ENCODE data around the gene CSMD2. TPM values are rescaled to one million over a fixed set of nuclear protein-coding genes. Genes with fewer than 3 reads are reported as not detected.
A peak's percentile ranks its signal among the peaks of the same experiment; 100 is the strongest.

The CSMD2 gene
- total RNA-seq, 1 experiment from 2014 or later = 2.8 TPM

- H3K27ac ChIP-seq (ENCODE audit: low read depth, low read length, poor library complexity, severe bottlenecking) = no peak overlapping the region
- ChIA-PET POLR2A (ENCODE audit: low non-redundant PET) (no interaction called here), CTCF (no interaction called here)
- H3K4me1 ChIP-seq (ENCODE audit: insufficient read depth, low read length, poor library complexity, severe bottlenecking) = no peaks in the 10 kb centered on the region
- TF ChIP-seq, protein P1, sequence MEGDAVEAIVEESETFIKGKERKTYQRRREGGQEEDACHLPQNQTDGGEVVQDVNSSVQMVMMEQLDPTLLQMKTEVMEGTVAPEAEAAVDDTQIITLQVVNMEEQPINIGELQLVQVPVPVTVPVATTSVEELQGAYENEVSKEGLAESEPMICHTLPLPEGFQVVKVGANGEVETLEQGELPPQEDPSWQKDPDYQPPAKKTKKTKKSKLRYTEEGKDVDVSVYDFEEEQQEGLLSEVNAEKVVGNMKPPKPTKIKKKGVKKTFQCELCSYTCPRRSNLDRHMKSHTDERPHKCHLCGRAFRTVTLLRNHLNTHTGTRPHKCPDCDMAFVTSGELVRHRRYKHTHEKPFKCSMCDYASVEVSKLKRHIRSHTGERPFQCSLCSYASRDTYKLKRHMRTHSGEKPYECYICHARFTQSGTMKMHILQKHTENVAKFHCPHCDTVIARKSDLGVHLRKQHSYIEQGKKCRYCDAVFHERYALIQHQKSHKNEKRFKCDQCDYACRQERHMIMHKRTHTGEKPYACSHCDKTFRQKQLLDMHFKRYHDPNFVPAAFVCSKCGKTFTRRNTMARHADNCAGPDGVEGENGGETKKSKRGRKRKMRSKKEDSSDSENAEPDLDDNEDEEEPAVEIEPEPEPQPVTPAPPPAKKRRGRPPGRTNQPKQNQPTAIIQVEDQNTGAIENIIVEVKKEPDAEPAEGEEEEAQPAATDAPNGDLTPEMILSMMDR (conservative IDR thresholded peaks at IDR 0.05; ENCODE audit: low read depth, low read length) = peak; percentile 46
- TF ChIP-seq EZH2 (IDR thresholded peaks at IDR 0.05; ENCODE audit: borderline replicate concordance, low read depth, low read length, poor library complexity, severe bottlenecking) = no peak
- H3K36me3 ChIP-seq (ENCODE audit: insufficient read depth, low read length, poor library complexity, severe bottlenecking) = no peaks in the 10 kb centered on the region
- H3K9me3 ChIP-seq (ENCODE audit: low read depth, low read length, poor library complexity, severe bottlenecking) = peaks cover 14% of the 10 kb centered on the region
- intact Hi-C loops (cut with micrococcal nuclease; ENCODE audit: unreplicated experiment) = loop anchor here (2.0 to 5.0 kb wide), 2 partner anchors 49 to 483 kb away; no protein-coding TSS in a partner anchor
- no TSS peak for BruUV-seq (replicated peaks)
- H3K27me3 ChIP-seq (replicated peaks; ENCODE audit: insufficient read depth, low read depth, low read length, poor library complexity) = no peaks in the 10 kb centered on the region
- H3K4me3 ChIP-seq (ENCODE audit: low read depth, low read length, poor library complexity, severe bottlenecking) = no peak overlapping the region
- peak; percentile 39 for DNase-seq (ENCODE audit: low spot score)
Observed at GRCh38 chr1:34113887-34114286, 51.1 kb downstream of the CSMD2 start.

DNA sequence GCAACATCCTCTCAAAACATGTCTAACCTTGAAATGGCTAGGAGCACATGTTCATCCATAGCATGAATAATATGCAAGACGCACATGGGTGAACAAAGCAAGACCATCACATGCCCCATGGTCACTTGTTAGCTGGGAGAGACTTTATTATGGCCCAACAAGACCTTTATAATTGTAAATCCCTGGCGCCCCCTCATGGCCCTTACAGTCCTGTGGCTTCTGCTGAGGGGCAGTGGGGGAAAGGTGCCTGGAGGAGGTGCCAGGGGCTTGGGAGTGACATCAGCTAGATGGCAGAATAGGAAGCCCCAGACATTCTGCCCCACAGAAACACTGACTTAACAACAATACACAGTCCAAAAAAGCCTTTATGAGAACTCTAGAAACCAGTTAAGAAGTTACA, 51.7 kb downstream of the CSMD2 start:
- intact Hi-C loops (cut with micrococcal nuclease; ENCODE audit: unreplicated experiment) = loop anchor here (5.0 kb wide), 1 partner anchor 484 kb away; no protein-coding TSS in a partner anchor
- Histone ChIP-seq H3K27me3 (replicated peaks; ENCODE audit: insufficient read depth, low read depth, low read length, poor library complexity) (no peaks in the 10 kb centered on the region), H3K27ac (ENCODE audit: low read depth, low read length, poor library complexity, severe bottlenecking) (no peak overlapping the region), H3K4me1 (ENCODE audit: insufficient read depth, low read length, poor library complexity, severe bottlenecking) (no peaks in the 10 kb centered on the region), H3K4me3 (ENCODE audit: low read depth, low read length, poor library complexity, severe bottlenecking) (no peak overlapping the region), H3K9me3 (ENCODE audit: low read depth, low read length, poor library complexity, severe bottlenecking) (peaks cover 9% of the 10 kb centered on the region), H3K36me3 (ENCODE audit: insufficient read depth, low read length, poor library complexity, severe bottlenecking) (no peaks in the 10 kb centered on the region)
- no peak for DNase-seq (ENCODE audit: low spot score)
- BruUV-seq (replicated peaks) = no TSS peak
- TF ChIP-seq, protein P1 (conservative IDR thresholded peaks at IDR 0.05; ENCODE audit: low read depth, low read length) = no peak
- no peak for TF ChIP-seq EZH2 (IDR thresholded peaks at IDR 0.05; ENCODE audit: borderline replicate concordance, low read depth, low read length, poor library complexity, severe bottlenecking)
- ChIA-PET POLR2A (ENCODE audit: low non-redundant PET) (no interaction called here), CTCF (no interaction called here)

DNA sequence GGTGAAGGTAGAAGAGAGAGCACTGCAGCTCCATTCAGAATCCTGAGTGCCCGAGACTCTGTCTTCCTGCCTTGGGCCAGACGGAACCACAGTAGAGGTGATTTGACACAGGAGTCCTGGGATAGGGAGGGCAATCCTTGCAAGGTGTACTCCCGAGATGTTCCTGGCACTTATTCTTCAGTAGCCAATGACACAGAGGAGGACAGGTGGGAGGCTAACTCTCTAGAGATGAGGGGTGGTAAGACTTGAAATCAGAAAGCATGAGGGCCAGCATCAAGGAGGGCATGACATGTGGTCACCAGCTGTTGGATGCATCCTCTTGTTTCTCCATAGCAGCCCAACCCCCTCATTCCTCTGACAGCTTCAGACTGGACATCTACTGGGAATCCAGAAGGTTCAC, 56.3 kb downstream of the CSMD2 start:
- intact Hi-C loops (cut with micrococcal nuclease; ENCODE audit: unreplicated experiment) = no loop called here
- Histone ChIP-seq H3K27ac (ENCODE audit: low read depth, low read length, poor library complexity, severe bottlenecking) (no peak overlapping the region), H3K27me3 (replicated peaks; ENCODE audit: insufficient read depth, low read depth, low read length, poor library complexity) (no peaks in the 10 kb centered on the region), H3K36me3 (ENCODE audit: insufficient read depth, low read length, poor library complexity, severe bottlenecking) (no peaks in the 10 kb centered on the region), H3K4me1 (ENCODE audit: insufficient read depth, low read length, poor library complexity, severe bottlenecking) (no peaks in the 10 kb centered on the region), H3K9me3 (ENCODE audit: low read depth, low read length, poor library complexity, severe bottlenecking) (no peaks in the 10 kb centered on the region), H3K4me3 (ENCODE audit: low read depth, low read length, poor library complexity, severe bottlenecking) (no peak overlapping the region)
- no peak for DNase-seq (ENCODE audit: low spot score)
- BruUV-seq (replicated peaks) = no TSS peak
- ChIA-PET CTCF (no interaction called here), POLR2A (ENCODE audit: low non-redundant PET) (no interaction called here)
- no peak for TF ChIP-seq EZH2 (IDR thresholded peaks at IDR 0.05; ENCODE audit: borderline replicate concordance, low read depth, low read length, poor library complexity, severe bottlenecking)
- TF ChIP-seq, protein P1 (conservative IDR thresholded peaks at IDR 0.05; ENCODE audit: low read depth, low read length) = no peak
